H9 (cell line): ENCODE results near the gene EDARADD. TPM values are rescaled to one million over a fixed set of nuclear protein-coding genes. Genes with fewer than 3 reads are reported as not detected.

ENCODE experiments used
- DNase-seq: peaks from one replicate; pipeline ENCODE4 v3.0.0-alpha.2; 2017
- H2AFZ ChIP-seq: one replicate; pipeline ENCODE4 v1.6.1; 2013; ENCODE audit warnings: mild to moderate bottlenecking, low read length, control low read depth, moderate library complexity
- H2AK5ac ChIP-seq: 2 replicates; pipeline ENCODE4 v1.6.1; 2013; ENCODE audit warnings: low read length, control low read depth, mixed read lengths; ENCODE audit not compliant: insufficient read length
- H2BK120ac ChIP-seq: one replicate; pipeline ENCODE4 v1.6.1; 2013; ENCODE audit warnings: low read depth, mild to moderate bottlenecking, low read length, control low read depth, inconsistent platforms; ENCODE audit not compliant: poor library complexity, severe bottlenecking
- H2BK12ac ChIP-seq: 2 replicates; pipeline ENCODE4 v1.6.1; 2013; ENCODE audit warnings: low read length, control low read depth, mixed read lengths, low read depth; ENCODE audit not compliant: insufficient read length
- H2BK15ac ChIP-seq: 2 replicates; pipeline ENCODE4 v1.6.1; 2013; ENCODE audit warnings: low read depth, low read length, control low read depth
- H2BK20ac ChIP-seq: one replicate; pipeline ENCODE4 v1.6.1; 2013; ENCODE audit warnings: low read depth, mild to moderate bottlenecking, low read length, control low read depth, inconsistent platforms; ENCODE audit not compliant: poor library complexity, severe bottlenecking
- H2BK5ac ChIP-seq: 2 replicates; pipeline ENCODE4 v1.6.1; 2013; ENCODE audit warnings: low read length, control low read depth, mixed read lengths; ENCODE audit not compliant: insufficient read length
- H3K14ac ChIP-seq: 2 replicates; pipeline ENCODE4 v1.6.1; 2013; ENCODE audit warnings: low read length, control low read depth; ENCODE audit not compliant: insufficient read depth
- H3K18ac ChIP-seq: 2 replicates; pipeline ENCODE4 v1.6.1; 2013; ENCODE audit warnings: low read depth, mild to moderate bottlenecking, mixed read lengths, low read length, control low read depth; ENCODE audit not compliant: insufficient read length
- H3K23ac ChIP-seq: 2 replicates; pipeline ENCODE4 v1.6.1; 2013; ENCODE audit warnings: low read length, control low read depth, mixed read lengths, low read depth; ENCODE audit not compliant: insufficient read length
- H3K23me2 ChIP-seq: 2 replicates; pipeline ENCODE4 v1.6.1; 2013; ENCODE audit warnings: low read depth, mild to moderate bottlenecking, mixed read lengths, low read length, control low read depth; ENCODE audit not compliant: insufficient read length, poor library complexity, severe bottlenecking
- H3K27ac ChIP-seq: 2 replicates; pipeline ENCODE4 v1.5.1; 2013; ENCODE audit warnings: low read length, control low read depth, mixed read lengths, low read depth; ENCODE audit not compliant: insufficient read length
- H3K27me3 ChIP-seq: 2 replicates; pipeline ENCODE4 v1.6.1; 2013; ENCODE audit warnings: low read length, control low read depth, inconsistent platforms; ENCODE audit not compliant: insufficient read depth
- H3K4ac ChIP-seq: 2 replicates; pipeline ENCODE4 v1.6.1; 2013; ENCODE audit warnings: low read depth, mild to moderate bottlenecking, control low read depth, inconsistent platforms, low read length, moderate library complexity
- H3K4me1 ChIP-seq: 2 replicates; pipeline ENCODE4 v1.6.1; 2013; ENCODE audit warnings: low read length, control low read depth, inconsistent platforms; ENCODE audit not compliant: insufficient read depth
- H3K4me2 ChIP-seq: 2 replicates; pipeline ENCODE4 v1.6.1; 2013; ENCODE audit warnings: low read length, control low read depth, mixed read lengths; ENCODE audit not compliant: insufficient read length, insufficient read depth
- H3K56ac ChIP-seq: 2 replicates; pipeline ENCODE4 v1.6.1; 2013; ENCODE audit warnings: low read depth, mild to moderate bottlenecking, mixed read lengths, low read length, control low read depth; ENCODE audit not compliant: insufficient read length
- H3K79me1 ChIP-seq: 2 replicates; pipeline ENCODE4 v1.6.1; 2013; ENCODE audit warnings: low read depth, mild to moderate bottlenecking, moderate library complexity, low read length, control low read depth, inconsistent platforms; ENCODE audit not compliant: insufficient read depth, poor library complexity, severe bottlenecking
- H3K79me2 ChIP-seq: 2 replicates; pipeline ENCODE4 v1.6.1; 2013; ENCODE audit warnings: low read length, control low read depth, inconsistent platforms; ENCODE audit not compliant: insufficient read depth
- H3K9ac ChIP-seq: 2 replicates; pipeline ENCODE4 v1.6.1; 2013; ENCODE audit warnings: low read length, control low read depth, mixed read lengths; ENCODE audit not compliant: insufficient read length; ENCODE audit errors: extremely low read depth
- H3K9me3 ChIP-seq: one replicate; pipeline ENCODE4 v1.6.1; 2013; ENCODE audit warnings: low read depth, low read length, inconsistent platforms; ENCODE audit not compliant: control insufficient read depth
- H3T11ph ChIP-seq: one replicate; pipeline ENCODE4 v1.6.1; 2013; ENCODE audit warnings: mild to moderate bottlenecking, low read length, control low read depth, inconsistent platforms
- H4K20me1 ChIP-seq: one replicate; pipeline ENCODE4 v1.6.1; 2013; ENCODE audit not compliant: control insufficient read depth, insufficient read length, insufficient read depth
- H4K5ac ChIP-seq: 2 replicates; pipeline ENCODE4 v1.6.1; 2013; ENCODE audit warnings: low read depth, mild to moderate bottlenecking, mixed read lengths, low read length, control low read depth; ENCODE audit not compliant: insufficient read length
- H4K8ac ChIP-seq: replicated peaks from 2 replicates; pipeline ENCODE4 v1.6.1; 2013; ENCODE audit warnings: low read length, control low read depth, mixed read lengths, low read depth; ENCODE audit not compliant: insufficient read length
- H4K91ac ChIP-seq: 2 replicates; pipeline ENCODE4 v1.6.1; 2013; ENCODE audit warnings: low read depth, mild to moderate bottlenecking, moderate library complexity, mixed read lengths, low read length, control low read depth; ENCODE audit not compliant: insufficient read length
- H3K27ac Mint-ChIP-seq, 3 experiments: 2 replicates in 2 of 3; 3 replicates in 1 of 3; pipeline ENCODE4 v1.8.0; 2020 to 2021; ENCODE audit warnings: mixed read lengths in 3 of 3, mild to moderate bottlenecking in 1 of 3, moderate library complexity in 1 of 3
- H3K27me3 Mint-ChIP-seq: 2 replicates; pipeline ENCODE4 v1.8.0; 2021; ENCODE audit warnings: low read depth, mild to moderate bottlenecking, moderate library complexity, mixed read lengths
- H3K36me3 Mint-ChIP-seq, 3 experiments: 2 replicates in 2 of 3; 3 replicates in 1 of 3; pipeline ENCODE4 v1.8.0; 2020 to 2021; ENCODE audit warnings: low read depth in 3 of 3, mixed read lengths in 3 of 3; ENCODE audit not compliant: insufficient read depth in 1 of 3
- H3K4me1 Mint-ChIP-seq, 2 experiments: 2 replicates each; pipeline ENCODE4 v1.8.0; 2020; ENCODE audit warnings: mixed read lengths in 2 of 2
- H3K4me3 Mint-ChIP-seq, 2 experiments: 2 replicates in 1 of 2; 3 replicates in 1 of 2; pipeline ENCODE4 v1.8.0; 2020 to 2021; ENCODE audit warnings: mild to moderate bottlenecking in 2 of 2, mixed read lengths in 2 of 2, moderate library complexity in 1 of 2
- H3K9me3 Mint-ChIP-seq, 2 experiments: 2 replicates in 1 of 2; 3 replicates in 1 of 2; pipeline ENCODE4 v1.8.0; 2020; ENCODE audit warnings: mild to moderate bottlenecking in 2 of 2, mixed read lengths in 2 of 2, moderate library complexity in 1 of 2
- WGBS: extraction: QIAGEN DNeasy Blood & Tissue Kit; methylation state at CpG from one replicate; pipeline ENCODE4 v1.1.7; 2013; ENCODE audit warnings: missing lambda C conversion rate, low lambda C conversion rate, mixed read lengths; ENCODE audit not compliant: insufficient read length; ENCODE audit errors: extremely low coverage; 5-methylcytosine and 5-hydroxymethylcytosine counted together
- total RNA-seq: library from RNA; stranded (reverse); gene quantifications from 2 replicates; pipeline ENCODE4 v1.2.1, GENCODE V29; 2021
- TF ChIP-seq, protein P1 (sequence below): fragments of 200-600 bp; sonication (generic); conservative IDR thresholded peaks from 3 replicates; pipeline ENCODE4 v1.8.0; 2021; ENCODE audit warnings: antibody characterized with exemption, mild to moderate bottlenecking

EDARADD gene
- total RNA-seq, 1 experiment from 2014 or later, result 3.8 TPM

- H4K91ac ChIP-seq, result no peak overlapping the region
- Mint-ChIP-seq H3K9me3 (no peaks in the 10 kb centered on the region), H3K27me3 (peaks cover 2% of the 10 kb centered on the region), H3K36me3 (no peaks in the 10 kb centered on the region), H3K27ac (peak overlapping the region in 1 of 3 experiments; percentile 64; a peak in 3 of 7 replicates), H3K4me3 (no peak overlapping the region), H3K4me1 (peaks cover 12 to 13% of the 10 kb centered on the region in 2 experiments)
- no peaks in the 10 kb centered on the region for H4K20me1 ChIP-seq
- WGBS, result no CpG with 5 or more reads among the region's 8 CpGs
- H3K9ac ChIP-seq, result no peak overlapping the region
- DNase-seq, result no peak
- H4K5ac ChIP-seq, result no peak overlapping the region
- no peak overlapping the region for H3K56ac ChIP-seq
- TF ChIP-seq, protein P1, sequence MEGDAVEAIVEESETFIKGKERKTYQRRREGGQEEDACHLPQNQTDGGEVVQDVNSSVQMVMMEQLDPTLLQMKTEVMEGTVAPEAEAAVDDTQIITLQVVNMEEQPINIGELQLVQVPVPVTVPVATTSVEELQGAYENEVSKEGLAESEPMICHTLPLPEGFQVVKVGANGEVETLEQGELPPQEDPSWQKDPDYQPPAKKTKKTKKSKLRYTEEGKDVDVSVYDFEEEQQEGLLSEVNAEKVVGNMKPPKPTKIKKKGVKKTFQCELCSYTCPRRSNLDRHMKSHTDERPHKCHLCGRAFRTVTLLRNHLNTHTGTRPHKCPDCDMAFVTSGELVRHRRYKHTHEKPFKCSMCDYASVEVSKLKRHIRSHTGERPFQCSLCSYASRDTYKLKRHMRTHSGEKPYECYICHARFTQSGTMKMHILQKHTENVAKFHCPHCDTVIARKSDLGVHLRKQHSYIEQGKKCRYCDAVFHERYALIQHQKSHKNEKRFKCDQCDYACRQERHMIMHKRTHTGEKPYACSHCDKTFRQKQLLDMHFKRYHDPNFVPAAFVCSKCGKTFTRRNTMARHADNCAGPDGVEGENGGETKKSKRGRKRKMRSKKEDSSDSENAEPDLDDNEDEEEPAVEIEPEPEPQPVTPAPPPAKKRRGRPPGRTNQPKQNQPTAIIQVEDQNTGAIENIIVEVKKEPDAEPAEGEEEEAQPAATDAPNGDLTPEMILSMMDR, result no peak
- H3K18ac ChIP-seq, result no peak overlapping the region
- no peaks in the 10 kb centered on the region for H3K23me2 ChIP-seq
- peak overlapping the region; percentile 62 for H2AFZ ChIP-seq
- no peaks in the 10 kb centered on the region for H3K79me1 ChIP-seq
- no peaks in the 10 kb centered on the region for H3K27me3 ChIP-seq
- H2BK15ac ChIP-seq, result no peak overlapping the region
- no peak overlapping the region for H2BK120ac ChIP-seq
- no peak overlapping the region for H3K14ac ChIP-seq
- H3K4me1 ChIP-seq, result no peaks in the 10 kb centered on the region
- H3T11ph ChIP-seq, result no peak overlapping the region
- H3K4me2 ChIP-seq, result peak overlapping the region; percentile 21
- H3K4ac ChIP-seq, result no peak overlapping the region
- no peak overlapping the region for H3K23ac ChIP-seq
- H2BK12ac ChIP-seq, result no peak overlapping the region
- H4K8ac ChIP-seq, result no peak overlapping the region
- no peak overlapping the region for H3K27ac ChIP-seq
- no peak overlapping the region for H2AK5ac ChIP-seq
- no peaks in the 10 kb centered on the region for H3K79me2 ChIP-seq
- H2BK20ac ChIP-seq, result no peak overlapping the region
- H2BK5ac ChIP-seq, result no peak overlapping the region
- no peaks in the 10 kb centered on the region for H3K9me3 ChIP-seq
These were observed 123.0 kb downstream of the EDARADD start for GRCh38 chr1:236516929-236517704.
